Activated CD4-positive, alpha-beta T cell treated with anti-CD3 and anti-CD28 coated beads for 36 hours (primary cell): ENCODE results near the gene KCNIP2. TPM values are rescaled to one million over a fixed set of nuclear protein-coding genes. Genes with fewer than 3 reads are reported as not detected.
A peak's percentile ranks its signal among the peaks of the same experiment; 100 is the strongest.

Source experiments
- ATAC-seq: fragments of 200-7000 bp; cut with Tn5 transposase; one replicate; pipeline ENCODE4 v1.10.0; 2021; ENCODE audit warnings: mild to moderate bottlenecking, moderate library complexity
- CTCF ChIA-PET: fragments of 350-600 bp; sonication (Branson Sonifier 250); formaldehyde crosslinking; loops from one replicate; lab custom pipeline; 2021; ENCODE audit warnings: antibody characterized with exemption; lab: Charles Lee
- POLR2A ChIA-PET: fragments of 350-600 bp; sonication (Branson Sonifier 250); formaldehyde crosslinking; loops from one replicate; lab custom pipeline; 2021; ENCODE audit warnings: antibody characterized with exemption, inconsistent platforms; lab: Charles Lee
- DNase-seq: peaks from one replicate; pipeline ENCODE4 v3.0.0-alpha.2; 2020
- H3K27ac Mint-ChIP-seq: one replicate; pipeline ENCODE4 v1.8.0; 2021; ENCODE audit warnings: mixed read lengths
- H3K27me3 Mint-ChIP-seq: one replicate; pipeline ENCODE4 v1.8.0; 2021; ENCODE audit warnings: mixed read lengths
- H3K36me3 Mint-ChIP-seq: one replicate; pipeline ENCODE4 v1.8.0; 2021; ENCODE audit warnings: low read depth, mixed read lengths
- H3K4me1 Mint-ChIP-seq: one replicate; pipeline ENCODE4 v1.8.0; 2021; ENCODE audit warnings: mixed read lengths
- H3K4me3 Mint-ChIP-seq: one replicate; pipeline ENCODE4 v1.8.0; 2021; ENCODE audit warnings: mild to moderate bottlenecking, moderate library complexity, mixed read lengths
- H3K9me3 Mint-ChIP-seq: one replicate; pipeline ENCODE4 v1.8.0; 2021; ENCODE audit warnings: low read depth, mixed read lengths
- intact Hi-C, 2 experiments: fragments of 100-400 bp; cut with DNase I in 1 of 2; cut with micrococcal nuclease in 1 of 2; formaldehyde crosslinking; loops; one replicate each; pipeline versions ENCODE4 v1.14.2 to v1.15.1; 2022 to 2024; cut with DNase I, micrococcal nuclease
- total RNA-seq, 2 experiments: library from RNA; stranded (reverse); gene quantifications; one replicate each; pipeline ENCODE4 v1.2.3, GENCODE V29; 2021

KCNIP2 gene
- total RNA-seq, 2 experiments from 2014 or later = 2.7 to 2.8 TPM

GRCh38 chr10:101879456-101880231, 36.0 kb upstream of the KCNIP2 start:
- H3K27me3 Mint-ChIP-seq = no peaks in the 10 kb centered on the region
- H3K36me3 Mint-ChIP-seq = peaks cover 5% of the 10 kb centered on the region
- no peak overlapping the region for H3K4me3 Mint-ChIP-seq
- ChIA-PET POLR2A (no interaction called here), CTCF (interaction anchor here (0.7 to 2.3 kb wide), 2 partner anchors 9 to 405 kb away, joined by 3 to 9 read pairs; no protein-coding TSS in a partner anchor)
- DNase-seq = no peak
- no peaks in the 10 kb centered on the region for H3K9me3 Mint-ChIP-seq
- H3K27ac Mint-ChIP-seq = no peak overlapping the region
- H3K4me1 Mint-ChIP-seq = peaks cover 8% of the 10 kb centered on the region
- intact Hi-C loops = no loop called here
- ATAC-seq = no peak

- CTCF ChIA-PET = interaction anchor here (0.6 to 2.3 kb wide), 4 partner anchors 9 to 406 kb away, joined by 3 to 9 read pairs (median 4); no protein-coding TSS in a partner anchor
- H3K4me1 Mint-ChIP-seq = peaks cover 8% of the 10 kb centered on the region
- H3K27ac Mint-ChIP-seq = no peak overlapping the region
- ATAC-seq = no peak
- H3K9me3 Mint-ChIP-seq = no peaks in the 10 kb centered on the region
- POLR2A ChIA-PET = no interaction called here
- DNase-seq = no peak
- H3K36me3 Mint-ChIP-seq = peaks cover 5% of the 10 kb centered on the region
- intact Hi-C loops = no loop called here
- no peaks in the 10 kb centered on the region for H3K27me3 Mint-ChIP-seq
- no peak overlapping the region for H3K4me3 Mint-ChIP-seq
Measured at GRCh38 chr10:101878869-101879268, 35.3 kb upstream of the KCNIP2 start.

GRCh38 chr10:101875068-101875688, 31.6 kb upstream of the KCNIP2 start:
- H3K27ac Mint-ChIP-seq = no peak overlapping the region
- no peak for ATAC-seq
- no peaks in the 10 kb centered on the region for H3K27me3 Mint-ChIP-seq
- ChIA-PET CTCF (interaction anchor here (1.3 kb wide), 1 partner anchor 35 kb away, joined by 4 read pairs; no protein-coding TSS in a partner anchor), POLR2A (no interaction called here)
- intact Hi-C loops = no loop called here
- H3K4me1 Mint-ChIP-seq = peaks cover 8% of the 10 kb centered on the region
- no peak overlapping the region for H3K4me3 Mint-ChIP-seq
- H3K9me3 Mint-ChIP-seq = no peaks in the 10 kb centered on the region
- no peak for DNase-seq
- peaks cover 3% of the 10 kb centered on the region for H3K36me3 Mint-ChIP-seq

- ChIA-PET POLR2A (no interaction called here), CTCF (interaction anchor here (0.5 to 0.9 kb wide), 3 partner anchors 11 to 93 kb away, joined by 3 to 4 read pairs (median 3); no protein-coding TSS in a partner anchor)
- Mint-ChIP-seq H3K27me3 (no peaks in the 10 kb centered on the region), H3K4me3 (no peak overlapping the region), H3K4me1 (peaks cover 6% of the 10 kb centered on the region), H3K9me3 (no peaks in the 10 kb centered on the region), H3K27ac (no peak overlapping the region), H3K36me3 (peaks cover 3% of the 10 kb centered on the region)
- ATAC-seq (no peak), DNase-seq (no peak)
- intact Hi-C loops = no loop called here
Measured at GRCh38 chr10:101874252-101874651, 30.7 kb upstream of the KCNIP2 start.

GRCh38 chr10:101867931-101868330, 24.3 kb upstream of the KCNIP2 start:
- ChIA-PET POLR2A (no interaction called here), CTCF (no interaction called here)
- H3K4me1 Mint-ChIP-seq = peaks cover 2% of the 10 kb centered on the region
- H3K27ac Mint-ChIP-seq = no peak overlapping the region
- intact Hi-C loops = no loop called here
- peaks cover 4% of the 10 kb centered on the region for H3K9me3 Mint-ChIP-seq
- H3K27me3 Mint-ChIP-seq = no peaks in the 10 kb centered on the region
- no peak for ATAC-seq
- DNase-seq = no peak
- peaks cover 16% of the 10 kb centered on the region for H3K36me3 Mint-ChIP-seq
- H3K4me3 Mint-ChIP-seq = no peak overlapping the region

- ATAC-seq (no peak), DNase-seq (no peak)
- Mint-ChIP-seq H3K27ac (no peak overlapping the region), H3K4me1 (peaks cover 5% of the 10 kb centered on the region), H3K4me3 (no peak overlapping the region), H3K9me3 (peaks cover 8% of the 10 kb centered on the region), H3K27me3 (no peaks in the 10 kb centered on the region), H3K36me3 (peaks cover 24% of the 10 kb centered on the region)
- ChIA-PET POLR2A (interaction anchor here (1.3 kb wide), 1 partner anchor 68 kb away, joined by 3 read pairs; no protein-coding TSS in a partner anchor), CTCF (interaction anchor here (0.6 to 4.6 kb wide), 6 partner anchors 18 to 326 kb away, joined by 3 to 25 read pairs (median 9); no protein-coding TSS in a partner anchor)
- intact Hi-C loops = no loop called here
Measured at GRCh38 chr10:101859530-101859929, 15.9 kb upstream of the KCNIP2 start.

GRCh38 chr10:101858723-101859500, 15.3 kb upstream of the KCNIP2 start:
- ChIA-PET POLR2A (interaction anchor here (1.3 kb wide), 1 partner anchor 69 kb away, joined by 3 read pairs; no protein-coding TSS in a partner anchor), CTCF (interaction anchor here (0.5 to 4.6 kb wide), 14 partner anchors 11 to 1376 kb away, joined by 3 to 25 read pairs (median 3); no protein-coding TSS in a partner anchor)
- H3K27ac Mint-ChIP-seq = no peak overlapping the region
- H3K9me3 Mint-ChIP-seq = peaks cover 8% of the 10 kb centered on the region
- DNase-seq = no peak
- H3K4me3 Mint-ChIP-seq = no peak overlapping the region
- peaks cover 20% of the 10 kb centered on the region for H3K36me3 Mint-ChIP-seq
- peaks cover 4% of the 10 kb centered on the region for H3K4me1 Mint-ChIP-seq
- ATAC-seq = peak; percentile 55
- H3K27me3 Mint-ChIP-seq = no peaks in the 10 kb centered on the region
- intact Hi-C loops = no loop called here

GRCh38 chr10:101857802-101858476, 14.3 kb upstream of the KCNIP2 start:
- intact Hi-C loops = no loop called here
- H3K27me3 Mint-ChIP-seq = no peaks in the 10 kb centered on the region
- CTCF ChIA-PET = interaction anchor here (0.5 to 4.6 kb wide), 12 partner anchors 10 to 1375 kb away, joined by 3 to 25 read pairs (median 4); no protein-coding TSS in a partner anchor
- H3K9me3 Mint-ChIP-seq = peaks cover 8% of the 10 kb centered on the region
- no peak for DNase-seq
- H3K36me3 Mint-ChIP-seq = peaks cover 20% of the 10 kb centered on the region
- H3K4me3 Mint-ChIP-seq = no peak overlapping the region
- peaks cover 4% of the 10 kb centered on the region for H3K4me1 Mint-ChIP-seq
- POLR2A ChIA-PET = no interaction called here
- no peak overlapping the region for H3K27ac Mint-ChIP-seq
- no peak for ATAC-seq

- DNase-seq (no peak), ATAC-seq (no peak)
- intact Hi-C loops = no loop called here
- POLR2A ChIA-PET = no interaction called here
- H3K27ac Mint-ChIP-seq = no peak overlapping the region
- H3K36me3 Mint-ChIP-seq = peaks cover 13% of the 10 kb centered on the region
- peaks cover 4% of the 10 kb centered on the region for H3K4me1 Mint-ChIP-seq
- peaks cover 8% of the 10 kb centered on the region for H3K9me3 Mint-ChIP-seq
- CTCF ChIA-PET = interaction anchor here (0.7 to 2.6 kb wide), 3 partner anchors 16 to 194 kb away, joined by 3 to 9 read pairs (median 7); no protein-coding TSS in a partner anchor
- no peaks in the 10 kb centered on the region for H3K27me3 Mint-ChIP-seq
- no peak overlapping the region for H3K4me3 Mint-ChIP-seq
Measured at GRCh38 chr10:101856626-101857025, 13.0 kb upstream of the KCNIP2 start.

GRCh38 chr10:101851411-101852116, 8.0 kb upstream of the KCNIP2 start:
- no peak overlapping the region for H3K27ac Mint-ChIP-seq
- H3K9me3 Mint-ChIP-seq = no peaks in the 10 kb centered on the region
- no peaks in the 10 kb centered on the region for H3K27me3 Mint-ChIP-seq
- CTCF ChIA-PET = interaction anchor here (0.6 to 3.8 kb wide), 4 partner anchors 10 to 507 kb away, joined by 3 to 18 read pairs (median 4); no protein-coding TSS in a partner anchor
- intact Hi-C loops = no loop called here
- H3K4me3 Mint-ChIP-seq = no peak overlapping the region
- POLR2A ChIA-PET = no interaction called here
- peaks cover 12% of the 10 kb centered on the region for H3K36me3 Mint-ChIP-seq
- ATAC-seq (no peak), DNase-seq (no peak)
- H3K4me1 Mint-ChIP-seq = no peaks in the 10 kb centered on the region
